OCI-LY7 (cell line): ENCODE data around the gene SDHAF4. TPM values are rescaled to one million over a fixed set of nuclear protein-coding genes. Genes with fewer than 3 reads are reported as not detected.
"Not testable (repeated sequence)": the region's sequence is repeated elsewhere in the genome, so short reads cannot be mapped to it uniquely, and the experiment has no call there.

Experiments
- BruUV-seq: library from RNA; stranded (reverse); fragments of 400-500 nt; replicated peaks from 2 replicates; lab custom pipeline; 2021; lab: Mats Ljungman, UMichigan
- CTCF ChIA-PET: fragments of 300-600 bp; sonication (Branson Sonifier 250); formaldehyde crosslinking; loops from one replicate; lab custom pipeline; 2022; ENCODE audit warnings: antibody characterized with exemption; ENCODE audit not compliant: unreplicated experiment; lab: Charles Lee
- POLR2A ChIA-PET: fragments of 300-600 bp; sonication (Branson Sonifier 250); formaldehyde crosslinking; loops from one replicate; lab custom pipeline; 2022; ENCODE audit warnings: antibody characterized with exemption; lab: Charles Lee
- DNase-seq: peaks from one replicate; pipeline ENCODE4 v3.0.0-alpha.2; 2015; ENCODE audit warnings: low spot score
- H2AFZ ChIP-seq: fragments of 200-600 bp; sonication (generic), shearing (Covaris generic); 2 replicates; pipeline ENCODE4 v1.6.1; 2014; ENCODE audit warnings: mild to moderate bottlenecking, antibody characterized with exemption, low read length, moderate library complexity
- H3K27ac ChIP-seq: fragments of 200-600 bp; sonication (generic); 2 replicates; pipeline ENCODE4 v1.5.1; 2014; ENCODE audit warnings: mixed run types, low read depth, mild to moderate bottlenecking, moderate library complexity, low read length, inconsistent platforms; ENCODE audit not compliant: poor library complexity, severe bottlenecking
- H3K36me3 ChIP-seq: fragments of 200-600 bp; sonication (generic); 2 replicates; pipeline ENCODE4 v1.6.1; 2014; ENCODE audit warnings: mild to moderate bottlenecking, antibody characterized with exemption, low read length, moderate library complexity, mixed read lengths; ENCODE audit not compliant: insufficient read depth
- H3K4me1 ChIP-seq: fragments of 200-600 bp; sonication (generic); 2 replicates; pipeline ENCODE4 v1.5.1; 2014; ENCODE audit warnings: mild to moderate bottlenecking, low read length; ENCODE audit not compliant: insufficient read depth, poor library complexity, severe bottlenecking
- H3K4me2 ChIP-seq: fragments of 200-600 bp; sonication (generic); 2 replicates; pipeline ENCODE4 v1.6.1; 2014; ENCODE audit warnings: mild to moderate bottlenecking, low read length
- H3K4me3 ChIP-seq: fragments of 200-600 bp; sonication (generic); 2 replicates; pipeline ENCODE4 v1.5.1; 2014; ENCODE audit warnings: mild to moderate bottlenecking, low read depth, low read length; ENCODE audit not compliant: poor library complexity, severe bottlenecking
- H3K79me2 ChIP-seq: fragments of 200-600 bp; sonication (generic); 2 replicates; pipeline ENCODE4 v1.6.1; 2016; ENCODE audit warnings: low read depth, mild to moderate bottlenecking, low read length, moderate library complexity, mixed read lengths; ENCODE audit not compliant: insufficient read depth
- H3K9me2 ChIP-seq: fragments of 200-600 bp; sonication (generic); 2 replicates; pipeline ENCODE4 v1.6.1; 2016; ENCODE audit warnings: mild to moderate bottlenecking, low read length, mixed read lengths; ENCODE audit not compliant: insufficient read depth
- H3K9me3 ChIP-seq: fragments of 200-600 bp; sonication (generic); 2 replicates; pipeline ENCODE4 v1.6.1; 2014; ENCODE audit warnings: mild to moderate bottlenecking, mixed run types, low read length, mixed read lengths
- H4K20me1 ChIP-seq: fragments of 200-600 bp; sonication (generic); 2 replicates; pipeline ENCODE4 v1.6.1; 2014; ENCODE audit warnings: mild to moderate bottlenecking, antibody characterized with exemption, low read length, moderate library complexity, mixed read lengths; ENCODE audit not compliant: insufficient read depth
- CTCF ChIP-seq: fragments of 200-600 bp; sonication (generic); conservative IDR thresholded peaks from 2 replicates; pipeline ENCODE4 v1.5.1; 2014; ENCODE audit warnings: mild to moderate bottlenecking, antibody characterized with exemption, low read length, moderate library complexity, mixed read lengths
- EZH2phosphoT487 ChIP-seq: fragments of 200-600 bp; sonication (generic); IDR thresholded peaks from 2 replicates; pipeline ENCODE4 v1.6.1; 2018; ENCODE audit warnings: low read depth, borderline replicate concordance, mild to moderate bottlenecking, mixed run types, antibody characterized with exemption, low read length, moderate library complexity, mixed read lengths
- intact Hi-C: fragments of 100-400 bp; cut with micrococcal nuclease; formaldehyde crosslinking; loops from one replicate; pipeline ENCODE4 v1.10.0; 2022; ENCODE audit not compliant: unreplicated experiment
- total RNA-seq, 2 experiments: library from RNA; depleted of rRNA in 1 of 2; stranded (reverse); fragments of >200 nt in 1 of 2; shearing (Covaris generic) in 1 of 2; gene quantifications; 2 replicates each; pipeline ENCODE4 v1.2.3, GENCODE V29; 2014 to 2022

Gene SDHAF4
- total RNA-seq, 2 experiments from 2014 or later = 10.4 to 15.4 TPM

- intact Hi-C loops = no loop called here
- Histone ChIP-seq H3K4me3 (no peak overlapping the region), H4K20me1 (no peaks in the 10 kb centered on the region), H3K9me2 (no peaks in the 10 kb centered on the region), H3K36me3 (peaks cover 3% of the 10 kb centered on the region; the same call in 1 of the 2 replicates), H3K27ac (no peak overlapping the region), H3K79me2 (no peaks in the 10 kb centered on the region), H3K4me2 (no peak overlapping the region), H3K9me3 (no peaks in the 10 kb centered on the region), H2AFZ (no peak overlapping the region), H3K4me1 (no peaks in the 10 kb centered on the region)
- POLR2A ChIA-PET = no interaction called here
- BruUV-seq = no TSS peak
- TF ChIP-seq CTCF (no peak), EZH2phosphoT487 (no peak)
- CTCF ChIA-PET = no interaction called here
- DNase-seq = no peak
Measured at GRCh38 chr6:70552974-70553373, 13.8 kb upstream of the SDHAF4 start.

GRCh38 chr6:70557998-70558397 lies 8.7 kb upstream of the SDHAF4 start:
- BruUV-seq = no TSS peak
- CTCF ChIA-PET = no interaction called here
- intact Hi-C loops = no loop called here
- no peak for TF ChIP-seq CTCF
- TF ChIP-seq EZH2phosphoT487 = no peak
- POLR2A ChIA-PET = interaction anchor here (0.5 to 1.9 kb wide), 5 partner anchors 20 to 872 kb away, joined by 3 to 6 read pairs (median 5); no protein-coding TSS in a partner anchor
- H2AFZ ChIP-seq = no peak overlapping the region
- no peak overlapping the region for H3K27ac ChIP-seq
- H3K9me2 ChIP-seq = no peaks in the 10 kb centered on the region
- no peak overlapping the region for H3K4me3 ChIP-seq
- H3K79me2 ChIP-seq = no peaks in the 10 kb centered on the region
- H3K4me2 ChIP-seq = no peak overlapping the region
- H3K9me3 ChIP-seq = no peaks in the 10 kb centered on the region
- no peaks in the 10 kb centered on the region; the same call in 1 of the 2 replicates for H4K20me1 ChIP-seq
- H3K36me3 ChIP-seq = peaks cover 3% of the 10 kb centered on the region
- no peaks in the 10 kb centered on the region for H3K4me1 ChIP-seq
- no peak for DNase-seq

GRCh38 chr6:70562401-70562800 lies 4.3 kb upstream of the SDHAF4 start:
- H2AFZ ChIP-seq, H3K4me3 ChIP-seq, CTCF ChIA-PET, H3K9me3 ChIP-seq, H3K4me1 ChIP-seq, BruUV-seq, H3K27ac ChIP-seq, H4K20me1 ChIP-seq, DNase-seq, H3K36me3 ChIP-seq, intact Hi-C loops, H3K9me2 ChIP-seq, H3K79me2 ChIP-seq, H3K4me2 ChIP-seq: not testable (repeated sequence)
- POLR2A ChIA-PET = interaction anchor here (0.5 kb wide), 1 partner anchor 346 kb away, joined by 3 read pairs; no protein-coding TSS in a partner anchor
